GM12875 (cell line): Measurements from ENCODE around the gene PTPRK.

Experiments used
- H3K4me3 ChIP-seq: one replicate; pipeline ENCODE4 v1.5.1; 2011; ENCODE audit warnings: low read depth, low read length, control low read depth
- CTCF ChIP-seq: IDR thresholded peaks from 2 replicates; pipeline ENCODE4 v1.5.1; 2011; ENCODE audit warnings: low read depth, mild to moderate bottlenecking, control low read depth, inconsistent platforms, low read length, moderate library complexity, borderline replicate concordance; ENCODE audit not compliant: insufficient read depth

Gene PTPRK

GRCh38 chr6:128541261-128541660, 20.9 kb upstream of the PTPRK start:
- no peak overlapping the region for H3K4me3 ChIP-seq
- no peak for TF ChIP-seq CTCF

GRCh38 chr6:128538763-128539162, 18.4 kb upstream of the PTPRK start:
- TF ChIP-seq CTCF, result no peak
- no peak overlapping the region for H3K4me3 ChIP-seq

- no peak for TF ChIP-seq CTCF
- H3K4me3 ChIP-seq, result no peak overlapping the region
These were observed 12.4 kb upstream of the PTPRK start for GRCh38 chr6:128532827-128533226.

- no peak overlapping the region for H3K4me3 ChIP-seq
- TF ChIP-seq CTCF, result no peak
These were observed 11.7 kb upstream of the PTPRK start for GRCh38 chr6:128532136-128532535.

GRCh38 chr6:128531696-128532095, 11.3 kb upstream of the PTPRK start:
- no peak overlapping the region for H3K4me3 ChIP-seq
- TF ChIP-seq CTCF, result no peak

GRCh38 chr6:128528241-128528640, 7.8 kb upstream of the PTPRK start:
- TF ChIP-seq CTCF, result no peak
- no peak overlapping the region for H3K4me3 ChIP-seq

GRCh38 chr6:128527375-128527774, 7.0 kb upstream of the PTPRK start:
- H3K4me3 ChIP-seq, result no peak overlapping the region
- no peak for TF ChIP-seq CTCF
